Adrenal gland (tissue), 12 donors: Measurements from ENCODE around the gene ADORA1. TPM values are rescaled to one million over a fixed set of nuclear protein-coding genes. Genes with fewer than 3 reads are reported as not detected.

ENCODE experiments used
- DNase-seq, 7 donors: peaks; one replicate each; pipeline ENCODE4 v3.0.0-alpha.2; 2019 to 2020
- H3K27ac ChIP-seq, 5 donors: fragments of 200-600 bp; sonication (generic) in 4 of 5; 1 replicate in 3 of 5; 2 replicates in 2 of 5; pipeline versions ENCODE4 v1.5.1 to v1.8.0; 2016 to 2020; ENCODE audit warnings: mild to moderate bottlenecking in 1 of 5
- H3K27me3 ChIP-seq: fragments of 200-600 bp; 2 replicates; pipeline ENCODE4 v1.8.0; 2021
- H3K36me3 ChIP-seq, 2 donors: fragments of 200-600 bp; replicated peaks in 1 of 2; 1 replicate in 1 of 2; 2 replicates in 1 of 2; pipeline versions ENCODE4 v1.5.1 to v1.8.0; 2018 to 2022
- H3K4me1 ChIP-seq, 2 donors: fragments of 200-600 bp; replicated peaks in 1 of 2; 1 replicate in 1 of 2; 2 replicates in 1 of 2; pipeline versions ENCODE4 v1.5.1 to v1.8.0; 2018 to 2021
- H3K4me3 ChIP-seq, 4 donors: fragments of 200-600 bp; sonication (generic) in 3 of 4; one replicate each; pipeline ENCODE4 v1.5.1; 2016 to 2018
- H3K9me3 ChIP-seq, 3 donors: fragments of 200-600 bp; sonication (generic) in 1 of 3; replicated peaks in 1 of 3; 1 replicate in 2 of 3; 2 replicates in 1 of 3; pipeline versions ENCODE4 v1.5.1 to v1.8.0; 2016 to 2021
- POLR2A ChIP-seq, 2 donors: fragments of 450-650 bp; IDR thresholded peaks; one replicate each; pipeline ENCODE4 v1.6.1; 2017; ENCODE audit warnings: antibody characterized with exemption in 2 of 2, mild to moderate bottlenecking in 2 of 2, moderate library complexity in 1 of 2
- whole genome bisulfite sequencing, 4 donors: extraction: QIAGEN DNeasy Blood & Tissue Kit in 2 of 4; methylation state at CpG; one replicate each; pipeline versions ENCODE4 v1.1.5 to v1.1.7; 2013 to 2017; 5-methylcytosine and 5-hydroxymethylcytosine counted together
- intact Hi-C, 2 donors: fragments of 100-400 bp; cut with DNase I; formaldehyde crosslinking; loops; one replicate each; pipeline versions ENCODE4 v1.14.1 to v1.15.0; 2022 to 2023
- polyA plus RNA-seq, 3 donors: library from polyadenylated mRNA; stranded (reverse); fragments of 200-250 nt in 2 of 3; fragments of 350-450 nt in 1 of 3; fragmentation: Illumina TruSeq in 1 of 3; extraction: RNeasy Lipid Tissue Mini Kit (QIAGEN cat#74804) in 1 of 3; gene quantifications; one replicate each; pipeline ENCODE4 v1.2.3, GENCODE V29; 2013 to 2014
- total RNA-seq, 9 donors: library from RNA; depleted of rRNA in 4 of 9; stranded (reverse); fragments of >200 nt in 4 of 9; fragments of 120-200 nt in 1 of 9; fragmentation: NEBNext Ultra II Directional in 1 of 9; extraction: Animal tissue kit (Norgen Biotek cat#: 25700) in 1 of 9; gene quantifications; one replicate each; pipeline versions ENCODE4 v1.1.0 to v1.2.4, GENCODE V29; 2013 to 2023
- TF ChIP-seq, protein P1 (sequence below), 6 experiments: fragments of 450-650 bp in 4 of 6; fragments of 200-600 bp in 2 of 6; sonication (generic) in 1 of 6; IDR thresholded peaks; 1 replicate in 5 of 6; 2 replicates in 1 of 6; pipeline versions ENCODE4 v1.5.1 to v1.8.0; 2016 to 2021; ENCODE audit warnings: antibody characterized with exemption in 6 of 6, mild to moderate bottlenecking in 2 of 6, moderate library complexity in 1 of 6
- donor health status: healthy with polysubstance abuse.
- donor health status: Bipolar disorder and iron deficiency.
- donor health status: DM: yes; HTN: yes; CAD: no.
- donor health status: DM: no; HTN: no; CAD: no.
- donor health status: DM: no; HTN: no; CAD: no.
- donor health status: DM: yes; HTN: yes; CAD: no.

ADORA1 gene
- total and polyA plus RNA-seq, 12 donors: 0.14 to 1.7 (median 0.59) TPM

DNA sequence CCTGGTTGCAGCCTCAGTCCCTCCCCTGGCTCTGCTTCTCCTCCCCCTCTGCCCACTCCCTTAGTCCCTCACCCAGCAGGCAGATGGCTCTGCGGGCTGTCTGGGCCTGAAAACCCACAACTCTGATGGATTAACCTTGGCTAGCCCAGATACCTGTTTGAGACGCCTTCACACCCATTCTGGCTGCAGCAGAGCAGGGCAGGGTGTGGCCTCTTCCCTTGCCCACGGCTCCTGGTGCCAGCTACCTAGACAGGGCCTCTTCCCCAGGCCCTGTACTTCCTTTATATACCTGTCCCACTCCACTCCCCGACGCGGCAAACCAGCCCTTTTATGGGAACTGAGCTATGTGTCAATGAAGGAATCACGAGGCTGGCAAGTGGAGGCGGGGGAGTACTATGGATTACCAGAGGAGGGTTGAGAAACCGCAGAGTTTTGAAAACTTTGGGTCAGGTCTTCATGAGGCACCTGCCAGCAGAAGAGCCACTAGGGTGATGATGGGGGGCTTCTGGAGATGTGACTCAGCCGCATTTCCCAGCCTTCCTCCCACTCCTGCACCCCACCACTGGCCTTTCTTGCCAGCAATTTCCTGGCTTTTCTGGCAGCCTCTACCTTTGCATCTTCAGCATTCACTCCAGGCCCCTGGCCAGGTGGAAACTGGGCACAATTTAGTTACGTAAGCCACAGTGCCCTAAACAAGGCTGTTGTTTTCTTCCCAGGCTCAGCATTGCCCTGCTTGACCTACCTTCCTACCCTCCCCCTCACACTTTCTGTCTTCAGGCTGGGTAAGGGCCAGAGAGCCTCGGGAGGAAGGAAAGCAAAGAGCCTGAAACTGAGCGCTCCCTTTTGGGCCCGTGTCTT lies 59.1 kb downstream of the ADORA1 start, which contains the start of gene CHI3L1:
CHI3L1 (minus strand) TSS at position 259 of the 858 bp plus-strand sequence; CDS start at position 178, 81 bp downstream.
- Histone ChIP-seq H3K36me3 (no peaks in the 10 kb centered on the region), H3K9me3 (no peaks in the 10 kb centered on the region), H3K27ac (no peak within 1 kb of the TSS), H3K4me1 (no peaks in the 10 kb centered on the region), H3K4me3 (no peak within 1 kb of the TSS), H3K27me3 (no peaks in the 10 kb centered on the region)
- WGBS, 4 donors: 55 to 73% (median 64%) methylated on average over 13 to 14 of the region's 14 CpGs
- TF ChIP-seq POLR2A (IDR thresholded peaks at IDR 0.05): no peak
- TF ChIP-seq, protein P1, sequence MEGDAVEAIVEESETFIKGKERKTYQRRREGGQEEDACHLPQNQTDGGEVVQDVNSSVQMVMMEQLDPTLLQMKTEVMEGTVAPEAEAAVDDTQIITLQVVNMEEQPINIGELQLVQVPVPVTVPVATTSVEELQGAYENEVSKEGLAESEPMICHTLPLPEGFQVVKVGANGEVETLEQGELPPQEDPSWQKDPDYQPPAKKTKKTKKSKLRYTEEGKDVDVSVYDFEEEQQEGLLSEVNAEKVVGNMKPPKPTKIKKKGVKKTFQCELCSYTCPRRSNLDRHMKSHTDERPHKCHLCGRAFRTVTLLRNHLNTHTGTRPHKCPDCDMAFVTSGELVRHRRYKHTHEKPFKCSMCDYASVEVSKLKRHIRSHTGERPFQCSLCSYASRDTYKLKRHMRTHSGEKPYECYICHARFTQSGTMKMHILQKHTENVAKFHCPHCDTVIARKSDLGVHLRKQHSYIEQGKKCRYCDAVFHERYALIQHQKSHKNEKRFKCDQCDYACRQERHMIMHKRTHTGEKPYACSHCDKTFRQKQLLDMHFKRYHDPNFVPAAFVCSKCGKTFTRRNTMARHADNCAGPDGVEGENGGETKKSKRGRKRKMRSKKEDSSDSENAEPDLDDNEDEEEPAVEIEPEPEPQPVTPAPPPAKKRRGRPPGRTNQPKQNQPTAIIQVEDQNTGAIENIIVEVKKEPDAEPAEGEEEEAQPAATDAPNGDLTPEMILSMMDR (IDR thresholded peaks at IDR 0.05): no peak
- intact Hi-C loops: no loop called here
- DNase-seq: peak in 1 of 7 donors; percentile 13

DNA sequence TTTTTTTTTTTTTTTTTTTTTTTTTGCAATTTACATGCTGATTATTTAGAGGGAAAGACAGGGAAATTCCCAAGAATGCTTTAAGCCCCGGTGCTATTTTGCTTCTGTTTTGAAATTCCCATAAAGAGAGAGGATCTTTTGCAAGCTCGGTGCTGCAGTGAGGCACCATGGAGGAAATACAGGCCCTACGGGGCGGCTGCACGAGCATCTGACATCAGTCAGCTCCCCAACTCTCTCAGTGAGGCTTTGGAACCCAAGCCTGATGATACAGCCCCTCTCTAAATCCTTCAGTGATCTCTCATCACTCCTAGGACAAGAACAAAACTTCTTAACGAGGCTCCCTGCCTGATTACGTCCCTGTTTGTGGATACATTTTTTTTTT lies 59.8 kb downstream of the ADORA1 start:
- WGBS, 4 donors: 60 to 77% (median 68%) methylated on average over 7 of the region's 7 CpGs
- H3K4me1 ChIP-seq: no peaks in the 10 kb centered on the region
- TF ChIP-seq, protein P1 (IDR thresholded peaks at IDR 0.05): no peak
- no peak for TF ChIP-seq POLR2A (IDR thresholded peaks at IDR 0.05)
- H3K9me3 ChIP-seq: no peaks in the 10 kb centered on the region
- no peak overlapping the region for H3K4me3 ChIP-seq
- intact Hi-C loops: no loop called here
- no peaks in the 10 kb centered on the region for H3K27me3 ChIP-seq
- H3K36me3 ChIP-seq: no peaks in the 10 kb centered on the region
- no peak overlapping the region for H3K27ac ChIP-seq
- DNase-seq: peak in 1 of 7 donors; percentile 8

DNA sequence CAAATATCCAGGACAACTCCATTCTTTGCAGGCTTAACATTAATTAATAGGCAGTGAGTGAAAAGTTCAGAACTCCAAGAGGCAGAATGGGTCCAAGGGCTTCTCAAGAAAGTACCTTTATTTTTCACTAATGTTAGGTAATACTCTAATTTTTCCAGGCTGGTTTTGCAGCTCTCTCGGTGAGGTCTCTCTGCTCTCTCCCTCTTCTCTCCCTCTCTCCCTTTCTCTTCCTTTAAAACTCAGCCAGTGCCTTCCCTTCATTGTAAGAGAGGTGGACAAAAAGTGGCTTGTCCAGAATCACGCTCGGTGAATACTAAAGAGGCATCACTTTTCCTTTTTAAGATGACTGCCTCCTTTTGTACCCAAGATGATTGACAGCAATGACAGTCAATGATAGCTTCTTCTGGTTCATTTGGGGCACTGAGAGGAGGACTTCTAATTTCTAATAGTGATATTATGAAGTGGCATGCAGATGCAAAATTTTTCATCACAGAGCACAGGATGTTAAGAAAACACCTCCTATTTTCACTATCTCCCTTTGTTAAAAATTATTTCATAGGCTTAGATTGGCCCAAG lies 60.3 kb downstream of the ADORA1 start:
- TF ChIP-seq POLR2A (IDR thresholded peaks at IDR 0.05): no peak
- TF ChIP-seq, protein P1 (IDR thresholded peaks at IDR 0.05): no peak
- no peak overlapping the region for H3K27ac ChIP-seq
- no peaks in the 10 kb centered on the region for H3K36me3 ChIP-seq
- intact Hi-C loops: no loop called here
- H3K4me3 ChIP-seq: no peak overlapping the region
- no peaks in the 10 kb centered on the region for H3K9me3 ChIP-seq
- DNase-seq: no peak
- H3K4me1 ChIP-seq: no peaks in the 10 kb centered on the region
- no peaks in the 10 kb centered on the region for H3K27me3 ChIP-seq
- 74 to 89% (median 85%) methylated on average over 3 of the region's 3 CpGs for WGBS, 4 donors

DNA sequence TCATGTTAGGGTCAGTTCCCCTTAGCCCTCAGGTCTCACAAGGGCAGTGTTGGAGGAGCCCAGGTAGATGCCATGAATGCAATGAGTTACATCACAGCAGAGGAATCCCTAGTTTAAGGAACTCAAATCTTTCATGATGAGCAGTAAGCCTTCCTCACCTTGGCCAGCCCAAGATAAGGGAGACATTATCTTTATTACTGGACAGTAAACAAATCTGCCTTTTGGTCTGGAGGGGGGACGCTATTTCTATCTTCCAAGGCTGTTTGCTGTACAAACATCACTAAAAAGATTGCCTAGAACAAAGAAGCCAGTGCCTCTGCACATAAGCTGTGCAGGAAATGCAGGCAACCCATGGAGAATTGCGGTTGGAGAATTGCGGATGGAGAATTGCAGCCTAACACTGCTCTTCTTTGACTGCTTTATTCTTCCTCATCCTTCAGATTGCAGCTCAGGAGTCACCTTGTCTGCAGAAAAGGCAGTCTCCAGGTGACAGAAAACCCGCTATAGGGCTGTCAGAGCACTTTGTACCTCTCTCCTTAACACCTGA lies 61.2 kb downstream of the ADORA1 start:
- Histone ChIP-seq H3K4me1 (no peaks in the 10 kb centered on the region), H3K9me3 (no peaks in the 10 kb centered on the region), H3K27ac (no peak overlapping the region), H3K27me3 (no peaks in the 10 kb centered on the region), H3K36me3 (no peaks in the 10 kb centered on the region), H3K4me3 (no peak overlapping the region)
- WGBS, 4 donors: 73 to 82% (median 80%) methylated on average over 4 of the region's 4 CpGs
- intact Hi-C loops: no loop called here
- no peak for DNase-seq
- TF ChIP-seq POLR2A (IDR thresholded peaks at IDR 0.05): no peak
- TF ChIP-seq, protein P1 (IDR thresholded peaks at IDR 0.05): no peak
